Activated T-cell treated with anti-CD3 and anti-CD28 coated beads for 24 hours (primary cell): ENCODE results near the gene MRM2.

Experiments
- DNase-seq: peaks from one replicate; pipeline ENCODE4 v3.0.0-alpha.2; 2020; ENCODE audit warnings: low read depth

MRM2 gene

GRCh38 chr7:2202901-2203765 lies 38.9 kb downstream of the MRM2 start:
- DNase-seq: no peak

GRCh38 chr7:2202361-2202761 lies 39.6 kb downstream of the MRM2 start:
- no peak for DNase-seq

DNA sequence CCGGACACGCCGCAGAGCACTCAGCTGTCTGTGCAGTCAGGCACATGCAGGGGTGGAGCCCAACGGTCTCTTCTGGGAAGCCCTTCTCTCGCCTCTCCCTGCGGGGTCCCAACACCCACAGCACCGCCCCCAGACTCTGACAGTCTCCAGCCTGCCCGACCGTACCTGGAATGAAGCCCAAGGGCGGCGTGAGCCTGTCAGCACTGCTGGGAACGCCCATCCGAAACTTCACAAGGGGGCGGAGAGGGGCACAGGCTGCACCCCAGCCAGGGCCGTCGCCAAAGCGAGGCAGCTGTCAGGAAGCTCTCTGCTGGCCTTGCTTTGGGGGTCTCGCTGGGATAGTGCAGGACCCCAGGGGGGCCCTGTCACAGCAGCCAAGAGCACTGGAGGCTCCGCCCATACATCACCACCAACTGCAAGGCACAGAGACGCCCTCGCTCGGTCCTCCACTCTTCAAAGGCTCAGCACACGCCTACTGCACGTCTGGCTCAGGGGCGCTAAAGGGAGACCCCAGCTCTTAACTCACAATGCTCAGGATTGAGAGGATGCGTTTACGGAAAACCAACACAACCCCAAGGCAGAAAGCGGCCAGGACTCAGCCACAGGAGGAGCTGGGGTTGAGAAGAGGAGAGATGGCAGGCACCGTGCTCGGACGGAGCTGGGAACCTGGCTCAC lies 40.2 kb downstream of the MRM2 start:
- no peak for DNase-seq

DNA sequence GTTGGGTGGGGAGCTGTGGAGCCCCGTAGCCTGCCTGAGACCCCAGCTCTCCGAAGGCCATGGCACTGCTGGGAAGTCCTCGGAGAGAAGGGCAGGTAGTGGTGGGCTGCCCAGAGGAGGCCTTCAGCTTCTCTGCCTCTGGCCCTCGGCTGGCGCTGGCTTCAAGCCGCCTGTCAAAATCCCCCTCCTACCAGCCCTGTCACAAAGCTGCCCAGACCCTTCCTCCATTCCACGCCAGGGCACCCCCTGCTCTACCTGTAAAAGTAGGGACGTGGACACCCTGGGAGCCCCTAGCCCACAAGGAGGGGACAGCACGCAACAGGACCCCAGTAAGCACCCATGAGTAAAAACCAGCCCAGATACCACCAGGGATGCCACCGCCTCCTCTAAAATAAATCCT lies 40.9 kb downstream of the MRM2 start:
- DNase-seq: no peak

DNA sequence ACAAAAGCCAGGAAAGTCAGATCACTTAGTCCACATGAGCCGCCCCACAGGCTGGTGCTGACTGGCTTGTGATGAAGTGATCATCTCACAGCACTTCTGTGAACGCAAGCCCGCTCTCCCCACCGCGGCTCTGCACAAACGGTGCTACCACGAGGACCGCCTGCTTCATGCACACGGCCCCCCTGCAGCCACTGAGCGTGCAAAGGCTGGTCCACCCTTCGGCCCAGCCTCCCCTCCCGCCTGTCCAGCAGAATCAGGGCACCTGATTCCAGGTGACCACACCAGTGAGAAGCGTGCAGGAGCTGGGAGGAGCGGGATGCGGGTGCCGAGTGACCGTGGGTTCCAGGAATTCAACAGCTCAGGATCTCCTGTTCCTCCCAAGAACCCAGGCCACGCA lies 41.4 kb downstream of the MRM2 start:
- no peak for DNase-seq

DNA sequence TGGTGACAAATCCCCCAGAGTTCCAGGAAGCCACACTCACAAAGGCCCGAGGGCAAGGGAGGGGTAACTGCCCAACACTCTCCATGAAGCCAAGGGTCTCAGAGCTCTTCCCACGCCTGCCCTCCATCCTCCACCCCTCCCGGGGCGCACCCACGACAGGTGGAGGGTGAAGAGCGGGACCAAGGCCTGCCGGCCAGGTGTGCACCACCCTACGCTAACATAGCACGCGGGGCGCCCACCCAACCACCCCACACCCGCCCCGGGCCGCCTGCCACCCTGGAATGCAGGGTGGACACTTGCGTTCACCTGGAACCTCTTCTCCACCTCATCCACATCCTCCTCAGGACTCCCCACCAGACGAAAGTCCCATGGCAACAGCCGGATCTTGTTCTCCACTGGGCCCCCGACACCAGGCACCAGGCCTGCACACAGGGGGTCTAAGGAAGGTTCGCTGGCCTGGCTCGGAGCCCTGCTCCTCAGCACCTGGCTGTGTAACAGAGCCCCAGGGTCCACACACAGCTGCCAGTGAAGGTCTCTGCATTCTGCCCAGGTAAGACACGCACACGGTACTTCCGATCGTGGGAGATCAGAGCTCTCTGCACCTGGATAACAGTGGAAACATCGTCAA lies 41.9 kb downstream of the MRM2 start:
- DNase-seq: no peak

DNA sequence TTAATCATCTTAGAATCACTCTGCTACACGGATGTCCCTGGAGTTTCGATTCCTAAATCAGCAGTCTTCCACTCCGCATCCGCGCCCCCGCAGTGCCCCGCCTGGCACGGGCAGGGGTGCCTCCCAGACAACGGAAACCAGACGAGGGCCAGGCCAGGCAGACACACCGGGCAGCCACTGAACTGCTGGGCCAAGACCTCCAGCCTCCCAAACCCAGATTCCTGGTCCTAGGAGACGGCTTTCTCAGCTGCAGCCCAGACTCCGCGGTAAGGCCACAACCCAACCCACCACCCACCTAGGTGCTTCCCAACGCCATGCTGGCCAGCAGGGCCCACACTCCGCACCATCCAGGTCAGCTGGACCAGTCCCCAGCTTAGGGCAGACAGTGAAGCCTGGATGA lies 42.5 kb downstream of the MRM2 start:
- no peak for DNase-seq

DNA sequence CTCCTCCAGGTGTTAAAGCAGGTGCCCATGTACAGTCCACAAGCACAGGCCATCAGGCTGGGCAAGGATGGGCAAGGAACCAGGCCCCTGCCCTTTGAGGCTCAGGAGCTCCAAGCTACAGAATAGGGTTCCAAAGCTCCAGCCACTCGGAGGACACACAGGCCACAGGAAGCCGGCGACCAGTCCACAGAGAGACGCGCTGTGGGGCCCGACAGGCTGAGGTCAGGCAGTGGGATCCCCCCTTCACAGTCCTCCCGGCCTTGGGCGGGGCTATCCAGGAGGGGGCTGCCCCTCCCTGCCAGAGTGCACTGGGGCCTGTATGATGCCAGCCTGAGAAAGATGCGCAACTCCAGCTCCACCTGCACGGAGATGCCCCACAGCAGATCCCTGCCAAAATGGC lies 43.2 kb downstream of the MRM2 start:
- no peak for DNase-seq

- DNase-seq: no peak
Observed at GRCh38 chr7:2198206-2198605, 43.8 kb downstream of the MRM2 start.

GRCh38 chr7:2197436-2198155 lies 44.4 kb downstream of the MRM2 start:
- DNase-seq: no peak

GRCh38 chr7:2196381-2197378 lies 45.3 kb downstream of the MRM2 start:
- no peak for DNase-seq

DNA sequence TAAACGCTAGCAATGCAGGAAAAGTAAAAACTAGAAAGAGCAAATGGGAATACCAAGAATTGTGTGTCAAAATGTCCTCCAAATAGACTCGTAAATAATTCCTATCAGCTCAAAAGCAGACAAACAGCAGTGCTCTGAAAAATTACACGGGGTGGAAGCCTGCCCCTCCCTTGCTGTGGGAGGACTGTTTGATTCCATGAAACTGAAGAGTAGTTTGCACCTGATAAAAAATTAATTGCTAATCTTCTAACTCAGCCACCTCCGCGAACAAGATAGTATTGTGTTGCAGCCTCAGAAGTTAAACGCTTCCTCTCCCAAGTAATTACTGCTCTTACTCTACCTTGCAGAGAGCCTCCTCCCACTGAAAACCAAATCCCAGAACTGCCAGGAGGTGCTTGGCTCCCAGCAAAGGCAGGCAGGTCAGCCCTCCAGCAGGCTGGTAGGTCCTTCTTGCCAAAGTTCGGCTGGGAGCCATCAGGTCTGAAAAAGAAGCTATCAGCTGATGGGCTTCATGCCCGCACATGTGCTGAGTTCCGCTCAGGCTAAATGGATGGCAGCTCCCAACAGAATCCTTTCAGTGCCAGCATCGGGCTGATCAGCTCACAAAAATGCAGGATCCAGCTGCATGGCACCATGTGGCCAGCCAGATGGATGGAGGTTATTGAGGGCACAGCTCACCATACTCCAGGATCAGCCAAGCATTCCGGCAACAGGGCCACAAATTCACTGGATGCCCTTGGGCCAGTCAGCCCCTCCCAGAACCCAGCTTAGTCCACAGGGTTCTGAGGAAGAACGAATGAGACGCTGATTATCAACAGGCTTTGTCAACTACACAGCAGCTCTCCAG lies 46.4 kb downstream of the MRM2 start:
- DNase-seq: no peak

DNA sequence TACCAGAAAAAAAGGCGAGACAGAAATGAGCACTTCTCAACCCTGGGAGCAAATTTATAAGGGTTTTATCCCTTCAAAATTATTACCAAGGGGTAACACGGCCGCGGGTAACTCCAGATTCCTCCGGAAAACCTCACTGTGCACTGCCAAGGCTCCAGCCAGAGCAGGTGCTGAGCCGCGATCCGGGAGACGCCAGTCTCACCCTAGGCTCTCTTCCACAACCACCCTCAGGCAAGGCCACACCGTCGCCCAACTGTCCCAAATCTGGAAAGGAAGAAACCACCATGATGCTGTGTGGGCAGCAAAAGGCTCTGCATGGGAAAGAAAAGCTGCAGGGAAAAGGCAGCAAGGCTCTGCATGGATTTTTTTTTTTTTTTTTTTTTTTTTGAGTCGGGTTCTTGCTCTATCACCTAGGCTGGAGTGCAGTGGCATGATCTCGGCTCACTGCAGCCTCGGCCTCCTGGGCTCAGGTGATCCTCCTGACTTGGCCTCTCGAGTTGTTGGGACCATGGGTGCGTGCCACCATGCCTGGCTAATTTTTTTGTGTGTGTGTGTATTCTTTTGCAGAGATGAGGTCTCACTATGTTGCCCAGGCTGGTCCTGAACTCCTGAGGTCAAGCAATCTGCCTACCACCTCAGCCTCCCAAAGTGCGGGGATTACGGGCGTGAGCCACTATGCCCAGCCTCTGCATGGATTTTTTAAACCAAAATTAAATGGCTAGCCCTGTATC lies 48.3 kb downstream of the MRM2 start:
- no peak for DNase-seq

DNA sequence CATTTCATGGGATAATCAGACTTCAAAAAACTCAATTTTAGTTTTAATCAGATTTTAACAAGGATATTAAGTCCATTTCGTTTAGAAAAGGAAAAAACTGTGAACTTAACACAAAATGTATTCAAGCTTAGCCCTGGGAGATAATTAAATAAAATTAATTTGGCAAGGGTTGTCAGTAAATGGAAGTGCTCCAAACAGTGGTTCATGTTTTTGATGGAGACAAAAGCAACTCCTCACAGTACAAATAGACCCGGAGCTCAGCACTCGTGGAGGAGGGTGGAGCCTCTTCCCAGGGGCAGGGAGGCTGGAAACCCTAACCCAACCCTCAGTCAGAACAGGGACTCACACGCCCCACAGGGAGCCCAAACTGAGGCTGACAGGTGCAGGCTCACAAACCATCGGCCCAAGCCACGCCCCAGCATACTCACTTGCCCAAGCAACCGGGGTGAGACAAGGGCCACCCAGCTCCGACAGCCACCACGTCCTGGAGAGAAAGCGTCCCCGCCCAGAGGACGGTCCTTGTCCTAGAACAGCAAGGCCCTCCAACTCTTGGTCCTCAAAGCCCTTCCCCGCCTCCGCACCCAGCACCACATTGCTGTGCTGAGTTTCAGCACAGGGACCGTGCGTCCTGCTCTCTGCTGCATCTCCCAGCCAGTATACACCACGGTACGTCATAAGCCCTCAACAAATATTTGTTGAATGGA lies 49.0 kb downstream of the MRM2 start:
- DNase-seq: no peak

DNA sequence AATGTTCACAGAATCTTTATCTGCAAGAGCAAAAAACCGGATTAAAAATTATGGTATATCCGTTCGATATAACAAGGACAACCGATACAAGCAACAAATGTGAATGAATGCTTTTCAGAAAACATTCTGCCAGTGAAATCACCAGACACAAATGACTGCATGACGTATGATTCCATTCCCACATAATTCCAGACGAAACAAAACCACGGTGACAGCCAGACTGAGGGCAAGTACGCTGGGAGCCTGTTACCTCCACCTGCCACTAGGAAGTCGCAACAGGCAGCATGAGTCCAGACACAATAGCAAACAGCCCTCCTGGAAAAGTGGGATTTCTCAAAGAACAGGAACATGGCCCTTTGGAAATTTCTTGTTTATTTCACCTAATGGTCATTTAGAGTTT lies 51.0 kb downstream of the MRM2 start:
- DNase-seq: no peak

DNA sequence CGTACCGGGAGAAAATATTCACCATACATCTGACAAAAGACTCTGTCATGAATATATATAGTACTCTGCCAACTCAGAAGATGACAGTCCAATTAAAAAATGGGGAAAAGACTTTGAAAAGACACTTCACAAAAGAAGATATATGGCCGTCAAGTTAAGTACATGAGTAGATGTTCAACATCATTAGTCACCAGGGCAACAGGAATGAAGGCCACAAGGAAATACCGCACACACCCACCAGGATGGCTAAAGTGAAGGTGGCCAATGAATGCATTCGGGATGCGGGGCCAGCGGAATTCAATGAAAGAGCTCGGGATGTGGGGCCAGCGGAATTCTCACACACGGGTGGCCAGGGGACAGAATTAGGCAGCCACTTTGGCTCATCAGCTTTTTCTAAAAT lies 51.5 kb downstream of the MRM2 start:
- DNase-seq: no peak

DNA sequence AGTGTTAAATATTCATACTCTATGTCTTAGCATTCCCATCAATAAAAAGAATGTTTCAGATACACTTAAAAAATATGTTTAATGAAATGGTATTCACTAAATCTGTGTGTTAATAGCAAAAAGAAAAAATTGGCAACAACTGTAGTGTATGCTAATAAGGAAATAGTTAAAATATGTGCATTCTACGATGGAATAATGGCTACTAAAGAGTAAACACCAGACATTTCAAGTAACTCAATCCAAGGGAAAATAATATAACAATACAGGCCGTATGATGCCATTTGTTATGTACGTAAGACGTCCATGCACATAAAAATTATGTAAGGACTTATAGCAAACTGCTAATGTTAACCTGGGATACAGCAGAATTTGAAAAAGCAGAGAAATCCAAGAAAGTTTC lies 55.8 kb downstream of the MRM2 start:
- no peak for DNase-seq

DNA sequence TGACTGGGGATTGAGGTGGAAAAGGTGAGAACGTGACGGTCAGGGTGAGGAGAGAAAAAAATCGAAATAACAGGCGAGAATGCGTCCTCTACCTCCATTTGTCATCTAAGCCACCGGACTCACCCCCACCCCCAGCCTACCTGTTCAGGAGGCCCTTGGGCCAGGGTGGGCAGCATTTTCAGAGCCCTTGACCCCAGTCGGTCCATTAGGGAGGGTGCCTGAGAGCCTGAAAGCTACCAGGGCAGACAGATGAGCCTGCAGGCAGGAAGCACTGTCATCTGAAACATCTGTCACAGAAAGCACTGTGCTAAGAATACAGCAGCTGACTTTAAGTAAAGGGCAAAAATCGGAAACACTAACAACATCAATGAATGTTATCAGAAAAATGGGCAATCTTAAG lies 56.3 kb downstream of the MRM2 start:
- no peak for DNase-seq
